K562 (cell line): ENCODE results near the gene ZNF302. TPM values are rescaled to one million over a fixed set of nuclear protein-coding genes. Genes with fewer than 3 reads are reported as not detected.

Experiments
- CHD4 ChIP-seq: fragments of 200-600 bp; sonication (generic); IDR thresholded peaks from 3 replicates; pipeline ENCODE4 v1.6.1; 2012; ENCODE audit warnings: low read depth, mild to moderate bottlenecking, mixed read lengths, low read length, inconsistent platforms; ENCODE audit not compliant: insufficient read depth, insufficient replicate concordance, poor library complexity, severe bottlenecking
- ETV1 ChIP-seq: fragments of 450-650 bp; conservative IDR thresholded peaks from 2 replicates; pipeline ENCODE4 v1.6.1; 2016; ENCODE audit warnings: missing genetic modification characterization, control low read depth, low read depth, missing compliant biosample characterization
- EWSR1 ChIP-seq: fragments of 450-650 bp; IDR thresholded peaks from 2 replicates; pipeline ENCODE4 v1.6.1; 2018; ENCODE audit warnings: borderline replicate concordance, mild to moderate bottlenecking, low read depth, moderate library complexity; ENCODE audit not compliant: partially characterized antibody
- FOSL1 ChIP-seq: fragments of 200-800 bp; sonication (Bioruptor generic); conservative IDR thresholded peaks from 2 replicates; pipeline ENCODE4 v1.6.1; 2016; ENCODE audit warnings: missing genetic modification characterization, missing compliant biosample characterization
- GTF2A2 ChIP-seq: IDR thresholded peaks from 2 replicates; pipeline ENCODE4 v1.6.1; 2016; ENCODE audit warnings: mild to moderate bottlenecking, missing genetic modification characterization, missing compliant biosample characterization
- HNRNPLL ChIP-seq: fragments of 200-400 bp; formaldehyde crosslinking; IDR thresholded peaks from 2 replicates; pipeline ENCODE4 v1.6.1; 2017; ENCODE audit warnings: low read length, low read depth, mild to moderate bottlenecking; ENCODE audit not compliant: poor library complexity, severe bottlenecking
- ILK ChIP-seq: fragments of 450-650 bp; IDR thresholded peaks from 2 replicates; pipeline ENCODE4 v1.6.1; 2016; ENCODE audit warnings: missing genetic modification characterization, low read depth, mild to moderate bottlenecking, missing compliant biosample characterization, moderate library complexity, borderline replicate concordance
- KDM1A ChIP-seq, 2 experiments: fragments of 450-650 bp; IDR thresholded peaks; 2 replicates each; pipeline ENCODE4 v1.6.1; 2016; ENCODE audit warnings: mild to moderate bottlenecking in 2 of 2
- MIER1 ChIP-seq: fragments of 450-650 bp; IDR thresholded peaks from 2 replicates; pipeline ENCODE4 v1.6.1; 2016; ENCODE audit warnings: antibody characterized with exemption, mild to moderate bottlenecking, low read depth
- MTF1 ChIP-seq: fragments of 250-450 bp; sonication (Bioruptor Pico); IDR thresholded peaks from 2 replicates; pipeline ENCODE4 v1.9.0; 2021; ENCODE audit warnings: moderate library complexity, mild to moderate bottlenecking, inconsistent platforms, borderline replicate concordance
- MYNN ChIP-seq, 2 experiments: sonication (generic); formaldehyde crosslinking in 1 of 2; IDR thresholded peaks; 2 replicates each; pipeline versions ENCODE4 v1.5.0 to v1.6.1; 2016 to 2020; ENCODE audit warnings: antibody characterized with exemption in 1 of 2, missing genetic modification reagents in 1 of 2
- PHF20 ChIP-seq: fragments of 450-650 bp; IDR thresholded peaks from 2 replicates; pipeline ENCODE4 v1.6.1; 2018; ENCODE audit not compliant: partially characterized antibody
- PRMT5 ChIP-seq: sonication (generic); formaldehyde crosslinking; IDR thresholded peaks from 2 replicates; pipeline ENCODE4 v1.5.0; 2020; ENCODE audit warnings: missing genetic modification reagents
- PRPF4 ChIP-seq: fragments of 200-400 bp; formaldehyde crosslinking; IDR thresholded peaks from one replicate; pipeline ENCODE4 v1.6.1; 2017; ENCODE audit warnings: low read length, low read depth, mild to moderate bottlenecking; ENCODE audit not compliant: insufficient read depth, poor library complexity, severe bottlenecking
- SRSF1 ChIP-seq: fragments of 200-400 bp; formaldehyde crosslinking; IDR thresholded peaks from 2 replicates; pipeline ENCODE4 v1.6.1; 2017; ENCODE audit warnings: mild to moderate bottlenecking, low read depth, low read length, moderate library complexity
- U2AF2 ChIP-seq: fragments of 200-400 bp; formaldehyde crosslinking; optimal IDR thresholded peaks from 2 replicates; pipeline ENCODE3; 2017; ENCODE audit warnings: low read depth, mild to moderate bottlenecking, low read length
- XRCC5 ChIP-seq: fragments of 200-400 bp; formaldehyde crosslinking; IDR thresholded peaks from 2 replicates; pipeline ENCODE4 v1.6.1; 2017; ENCODE audit warnings: low read depth, mild to moderate bottlenecking, low read length
- YBX1 ChIP-seq: fragments of 450-650 bp; IDR thresholded peaks from 2 replicates; pipeline ENCODE4 v1.7.1; 2016; ENCODE audit warnings: mild to moderate bottlenecking
- ZNF445 ChIP-seq: fragments of 250-450 bp; sonication (Bioruptor Pico); IDR thresholded peaks from 2 replicates; pipeline ENCODE4 v1.4.0; 2020; ENCODE audit warnings: low read depth, mild to moderate bottlenecking, moderate library complexity
- polyA plus RNA-seq, 8 experiments: library from polyadenylated mRNA; depleted of rRNA in 4 of 8; stranded (reverse) in 5 of 8; unstranded in 3 of 8; fragments of >200 nt; fragmentation: Nextera tagmentation in 2 of 8; fragmentation: Illumina TruSeq in 1 of 8; extraction: Ambion mirVana in 2 of 8; extraction: Trizol in 1 of 8; gene quantifications; 2 replicates each; pipeline versions ENCODE4 v1.2.1 to v1.2.3, GENCODE V29; 2011 to 2014; ENCODE audit warnings: inconsistent platforms in 1 of 8, missing spikeins in 1 of 8
- total RNA-seq, 7 experiments: library from RNA; depleted of rRNA in 6 of 7; stranded (reverse); fragments of >200 nt in 6 of 7; fragmentation: Illumina TruSeq in 2 of 7; extraction: Trizol in 2 of 7; gene quantifications; 2 replicates each; pipeline versions ENCODE4 v1.2.1 to v1.2.3, GENCODE V29; 2011 to 2021; ENCODE audit warnings: low replicate concordance in 1 of 7
- TF ChIP-seq, protein P1 (sequence below): fragments of 250-450 bp; sonication (Bioruptor Pico); IDR thresholded peaks from 2 replicates; pipeline ENCODE4 v1.8.0; 2022; ENCODE audit warnings: moderate library complexity, mild to moderate bottlenecking, inconsistent platforms
- TF ChIP-seq, protein P2 (sequence below): fragments of 450-650 bp; conservative IDR thresholded peaks from 2 replicates; pipeline ENCODE4 v1.6.1; 2016; ENCODE audit warnings: missing genetic modification characterization, low read depth, mild to moderate bottlenecking, missing compliant biosample characterization, moderate library complexity
- TF ChIP-seq, protein P3 (sequence below), 2 experiments: IDR thresholded peaks; 2 replicates each; pipeline ENCODE4 v1.6.1; 2011; ENCODE audit warnings: borderline replicate concordance in 1 of 2, control low read depth in 1 of 2, low read depth in 1 of 2, low read length in 1 of 2, mild to moderate bottlenecking in 1 of 2, mixed read lengths in 1 of 2, moderate library complexity in 1 of 2; ENCODE audit not compliant: insufficient read depth in 1 of 2, insufficient read length in 1 of 2, poor library complexity in 1 of 2, severe bottlenecking in 1 of 2; ENCODE audit errors: extremely low read depth in 1 of 2
- TF ChIP-seq, protein P4 (sequence below): fragments of 250-450 bp; sonication (Bioruptor Pico); IDR thresholded peaks from 2 replicates; pipeline ENCODE4 v1.8.0; 2021; ENCODE audit warnings: mild to moderate bottlenecking, moderate library complexity

The ZNF302 gene
- total and polyA plus RNA-seq, 9 of the 15 experiments (the other 6 are each of a cell fraction or from before 2014, with no cell fraction given) = 0.08 to 1.0 (median 0.27) TPM; not detected in 1

DNA sequence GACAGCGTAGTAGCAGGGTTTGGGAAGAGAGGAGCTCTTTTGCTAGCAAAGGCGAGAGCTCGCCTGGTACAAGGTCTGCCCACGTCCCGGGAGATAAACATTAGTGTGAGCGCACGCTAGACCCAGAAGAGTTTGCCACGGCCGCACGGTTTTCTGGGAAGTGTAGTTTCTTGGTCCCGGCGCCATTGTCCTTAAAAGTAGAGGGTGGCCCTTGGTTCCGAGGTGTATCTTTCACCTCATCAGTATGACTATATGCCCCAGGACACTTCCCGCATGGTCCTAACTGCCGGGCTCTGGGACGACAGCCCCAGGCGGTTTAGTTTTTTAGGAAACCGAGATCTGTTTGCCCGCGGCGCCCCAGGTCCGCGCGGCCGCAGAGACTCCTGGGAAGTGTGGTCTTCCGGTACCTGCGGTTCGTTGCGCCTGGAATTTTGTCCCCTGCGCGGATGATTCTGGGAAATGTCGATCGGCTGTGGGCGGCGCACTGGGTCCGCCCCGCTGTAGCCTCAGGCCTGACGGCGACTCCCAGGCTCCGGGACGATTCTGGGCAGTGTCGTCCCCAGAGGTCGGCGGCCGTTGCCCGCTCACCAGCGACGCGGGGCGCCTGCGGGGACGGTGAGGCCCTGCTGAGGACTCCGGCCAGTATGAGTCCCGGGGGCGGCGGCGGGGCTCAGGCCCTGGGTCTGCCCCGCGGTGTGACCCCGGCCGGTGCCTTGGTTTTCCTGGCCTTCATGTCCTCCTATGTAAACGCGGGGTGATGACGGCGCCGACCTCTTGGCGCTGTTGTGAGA lies 56.5 kb downstream of the ZNF302 start, which contains the start of gene ZNF181 (continued):
- TF ChIP-seq ILK (no peak), PHF20 (peak; percentile 98), YBX1 (no peak), MYNN (IDR thresholded peaks at IDR 0.05) (0 out of 2 replicates have a peak, but pooled peaks have one; percentile 5), MYNN (CRISPR knock-in tag; IDR thresholded peaks at IDR 0.05) (no peak), SRSF1 (no peak), EWSR1 (no peak), CHD4 (no peak), HNRNPLL (peak; percentile 88), FOSL1 (tag) (no peak; the same call in 1 of the 2 replicates), U2AF2 (no peak), KDM1A (IDR thresholded peaks at IDR 0.05) (no peak), MTF1 (no peak), PRMT5 (no peak), PRPF4 (peak; percentile 65), XRCC5 (no peak), GTF2A2 (tag) (no peak), ZNF445 (CRISPR knock-in tag) (no peak), MIER1 (no peak), ETV1 (tag) (no peak; the same call in 1 of the 2 replicates)
- TF ChIP-seq, protein P1, sequence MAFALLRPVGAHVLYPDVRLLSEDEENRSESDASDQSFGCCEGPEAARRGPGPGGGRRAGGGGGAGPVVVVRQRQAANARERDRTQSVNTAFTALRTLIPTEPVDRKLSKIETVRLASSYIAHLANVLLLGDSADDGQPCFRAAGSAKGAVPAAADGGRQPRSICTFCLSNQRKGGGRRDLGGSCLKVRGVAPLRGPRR (CRISPR knock-in tag) = no peak
- TF ChIP-seq, protein P2, sequence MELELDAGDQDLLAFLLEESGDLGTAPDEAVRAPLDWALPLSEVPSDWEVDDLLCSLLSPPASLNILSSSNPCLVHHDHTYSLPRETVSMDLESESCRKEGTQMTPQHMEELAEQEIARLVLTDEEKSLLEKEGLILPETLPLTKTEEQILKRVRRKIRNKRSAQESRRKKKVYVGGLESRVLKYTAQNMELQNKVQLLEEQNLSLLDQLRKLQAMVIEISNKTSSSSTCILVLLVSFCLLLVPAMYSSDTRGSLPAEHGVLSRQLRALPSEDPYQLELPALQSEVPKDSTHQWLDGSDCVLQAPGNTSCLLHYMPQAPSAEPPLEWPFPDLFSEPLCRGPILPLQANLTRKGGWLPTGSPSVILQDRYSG (tag) = no peak
- TF ChIP-seq, protein P3, sequence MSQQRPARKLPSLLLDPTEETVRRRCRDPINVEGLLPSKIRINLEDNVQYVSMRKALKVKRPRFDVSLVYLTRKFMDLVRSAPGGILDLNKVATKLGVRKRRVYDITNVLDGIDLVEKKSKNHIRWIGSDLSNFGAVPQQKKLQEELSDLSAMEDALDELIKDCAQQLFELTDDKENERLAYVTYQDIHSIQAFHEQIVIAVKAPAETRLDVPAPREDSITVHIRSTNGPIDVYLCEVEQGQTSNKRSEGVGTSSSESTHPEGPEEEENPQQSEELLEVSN (IDR thresholded peaks at IDR 0.05; ENCODE audit: borderline replicate concordance in 1 of 2, extremely low read depth in 1 of 2, insufficient read depth in 1 of 2, insufficient read length in 1 of 2, low read depth in 1 of 2, low read length in 1 of 2, poor library complexity in 1 of 2, severe bottlenecking in 1 of 2) = peak; percentile 5 to 42
- TF ChIP-seq, protein P4, sequence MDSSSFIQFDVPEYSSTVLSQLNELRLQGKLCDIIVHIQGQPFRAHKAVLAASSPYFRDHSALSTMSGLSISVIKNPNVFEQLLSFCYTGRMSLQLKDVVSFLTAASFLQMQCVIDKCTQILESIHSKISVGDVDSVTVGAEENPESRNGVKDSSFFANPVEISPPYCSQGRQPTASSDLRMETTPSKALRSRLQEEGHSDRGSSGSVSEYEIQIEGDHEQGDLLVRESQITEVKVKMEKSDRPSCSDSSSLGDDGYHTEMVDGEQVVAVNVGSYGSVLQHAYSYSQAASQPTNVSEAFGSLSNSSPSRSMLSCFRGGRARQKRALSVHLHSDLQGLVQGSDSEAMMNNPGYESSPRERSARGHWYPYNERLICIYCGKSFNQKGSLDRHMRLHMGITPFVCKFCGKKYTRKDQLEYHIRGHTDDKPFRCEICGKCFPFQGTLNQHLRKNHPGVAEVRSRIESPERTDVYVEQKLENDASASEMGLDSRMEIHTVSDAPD (CRISPR knock-in tag) = no peak
